ENCODE data around the gene P3H1. TPM values are rescaled to one million over a fixed set of nuclear protein-coding genes. Genes with fewer than 3 reads are reported as not detected.
A peak's percentile ranks its signal among the peaks of the same experiment; 100 is the strongest.

The P3H1 gene
- total and polyA plus RNA-seq, 2 of the 13 experiments (the other 11 are each of a cell fraction or from before 2014, with no cell fraction given), result 64.6 to 120 TPM

- in situ Hi-C loops (cut with HindIII; ENCODE audit: extremely low pct_ligation_motif_present, low pct_unique_long_range_greater_than_20kb), result loop anchor here (25.0 kb wide), 1 partner anchor 396 kb away; the partner anchor contains the start of gene FOXJ3
- H3K27ac ChIP-seq (ENCODE audit: extremely low read length, insufficient read depth, low read length), result no peak overlapping the region
- no peak overlapping the region for H3K4me3 ChIP-seq (replicated peaks in 1 of 3; ENCODE audit: insufficient read depth in 1 of 3, low read depth in 2 of 3, low read length in 3 of 3)
- H4K20me1 ChIP-seq (ENCODE audit: insufficient read depth, low read length), result no peaks in the 10 kb centered on the region
- TF ChIP-seq TCF12 (IDR thresholded peaks at IDR 0.05) (no peak), TCF12 (CRISPR knock-in tag; IDR thresholded peaks at IDR 0.05) (no peak)
- WGBS (ENCODE audit: low lambda C conversion rate), result 63% methylated on average over 7 of the region's 12 CpGs
- intact Hi-C loops (cut with micrococcal nuclease; ENCODE audit: unreplicated experiment), result no loop called here
- no peak overlapping the region for H2AFZ ChIP-seq (ENCODE audit: low read length)
- H3K79me2 ChIP-seq (ENCODE audit: insufficient read depth, low read length), result no peaks in the 10 kb centered on the region
- no peak for DNase-seq (ENCODE audit: low spot score)
- peak overlapping the region; percentile 18; the same call in 1 of the 2 replicates for H3K4me2 ChIP-seq (ENCODE audit: low read depth, low read length)
- H3K36me3 ChIP-seq (replicated peaks in 1 of 2; ENCODE audit: control insufficient read depth in 1 of 2, insufficient read depth in 2 of 2, low read length in 2 of 2), result no peaks in the 10 kb centered on the region
- FAIRE-seq, result no peak
- H3K4me1 ChIP-seq (ENCODE audit: insufficient read depth, low read length), result peaks cover 42% of the 10 kb centered on the region
- no peak overlapping the region for H3K9ac ChIP-seq (ENCODE audit: insufficient read depth, low read depth, low read length)
- ChIA-PET POLR2A (interaction anchor here (1.1 kb wide), 1 partner anchor 33 kb away, joined by 5 read pairs; the partner anchor contains the start of genes C1orf50 and P3H1), CTCF (ENCODE audit: low intra/inter-chr PET ratio, low total read pairs) (no interaction called here)
- ATAC-seq, result no peak
- H3K9me3 ChIP-seq (ENCODE audit: low read length), result no peaks in the 10 kb centered on the region
- no TSS peak for BruUV-seq (replicated peaks)
- H3K27me3 ChIP-seq (ENCODE audit: control insufficient read depth in 1 of 2, insufficient read depth in 2 of 2, low read length in 2 of 2), result no peaks in the 10 kb centered on the region
Measured at GRCh38 chr1:42733415-42734200, 33.2 kb downstream of the P3H1 start.

DNA sequence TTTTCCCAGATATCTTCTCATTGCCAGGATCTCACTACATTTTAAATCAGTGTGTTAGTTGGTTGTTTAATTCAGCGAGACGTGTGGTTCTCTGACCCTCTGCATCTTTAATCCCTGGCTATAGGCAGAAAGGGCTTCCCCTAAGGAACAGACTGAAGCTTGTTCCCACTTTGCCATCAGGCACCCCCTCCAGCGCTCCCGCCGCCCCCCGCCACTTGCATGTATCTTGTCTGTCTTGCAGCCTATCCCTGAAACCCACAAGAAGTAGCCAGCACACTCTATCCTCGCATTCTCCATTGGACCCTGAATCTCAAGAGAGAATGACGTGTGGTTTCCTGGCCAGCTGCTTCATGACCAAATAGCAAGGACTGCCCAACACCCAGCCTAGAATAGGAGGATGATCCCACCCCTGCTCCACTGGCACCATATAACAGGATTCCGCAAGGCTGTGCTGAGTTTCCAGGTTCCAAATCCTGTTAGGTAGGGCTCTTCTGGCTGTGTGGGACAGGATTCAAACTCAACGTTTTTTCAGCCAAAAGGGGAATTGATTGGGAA, 34.6 kb downstream of the P3H1 start:
- no peaks in the 10 kb centered on the region for H3K36me3 ChIP-seq (replicated peaks in 1 of 2; ENCODE audit: control insufficient read depth in 1 of 2, insufficient read depth in 2 of 2, low read length in 2 of 2)
- no peak overlapping the region for H3K4me2 ChIP-seq (ENCODE audit: low read depth, low read length)
- FAIRE-seq, result no peak
- intact Hi-C loops (cut with micrococcal nuclease; ENCODE audit: unreplicated experiment), result no loop called here
- H2AFZ ChIP-seq (ENCODE audit: low read length), result no peak overlapping the region
- no peak overlapping the region for H3K9ac ChIP-seq (ENCODE audit: insufficient read depth, low read depth, low read length)
- POLR2A ChIA-PET, result interaction anchor here (1.2 kb wide), 1 partner anchor 74 kb away, joined by 4 read pairs; the partner anchor contains the start of gene PPIH
- 85% methylated on average over 10 of the region's 10 CpGs for WGBS (ENCODE audit: low lambda C conversion rate)
- H3K27ac ChIP-seq (ENCODE audit: extremely low read length, insufficient read depth, low read length), result no peak overlapping the region
- H3K4me3 ChIP-seq (replicated peaks in 1 of 3; ENCODE audit: insufficient read depth in 1 of 3, low read depth in 2 of 3, low read length in 3 of 3), result no peak overlapping the region
- in situ Hi-C loops (cut with HindIII; ENCODE audit: extremely low pct_ligation_motif_present, low pct_unique_long_range_greater_than_20kb), result loop anchor here (25.0 kb wide), 1 partner anchor 395 kb away; the partner anchor contains the start of gene FOXJ3
- ATAC-seq, result no peak
- DNase-seq (ENCODE audit: low spot score), result no peak
- TF ChIP-seq MLXIP (CRISPR knock-in tag; IDR thresholded peaks at IDR 0.05; ENCODE audit: borderline replicate concordance) (no peak), ZNF282 (IDR thresholded peaks at IDR 0.05; ENCODE audit: partially characterized antibody) (no peak), ZNF382 (CRISPR knock-in tag; IDR thresholded peaks at IDR 0.05; ENCODE audit: borderline replicate concordance) (no peak), HHEX (CRISPR knock-in tag; IDR thresholded peaks at IDR 0.05) (no peak), PCBP1 (IDR thresholded peaks at IDR 0.05; ENCODE audit: borderline replicate concordance, low read depth, low read length) (no peak), ZNF883 (CRISPR knock-in tag; IDR thresholded peaks at IDR 0.05; ENCODE audit: not compliant biosample characterization) (no peak)
- TSS peak; percentile 51 for BruUV-seq (replicated peaks)
- no peaks in the 10 kb centered on the region for H4K20me1 ChIP-seq (ENCODE audit: insufficient read depth, low read length)
- H3K27me3 ChIP-seq (ENCODE audit: control insufficient read depth in 1 of 2, insufficient read depth in 2 of 2, low read length in 2 of 2), result no peaks in the 10 kb centered on the region
- no peaks in the 10 kb centered on the region for H3K79me2 ChIP-seq (ENCODE audit: insufficient read depth, low read length)
- CTCF ChIA-PET (ENCODE audit: low intra/inter-chr PET ratio, low total read pairs), result no interaction called here
- H3K9me3 ChIP-seq (ENCODE audit: low read length), result no peaks in the 10 kb centered on the region
- peaks cover 35% of the 10 kb centered on the region for H3K4me1 ChIP-seq (ENCODE audit: insufficient read depth, low read length)

Data from HepG2 (cell line).